Endothelial cell (in vitro differentiated cells): Measurements from ENCODE around the gene ANXA11. TPM values are rescaled to one million over a fixed set of nuclear protein-coding genes. Genes with fewer than 3 reads are reported as not detected.

Experiments used
- DNase-seq: peaks from one replicate; pipeline ENCODE4 v3.0.0; 2021; ENCODE audit warnings: low spot score
- H3K27ac Mint-ChIP-seq: one replicate; pipeline ENCODE4 v1.8.0; 2021; ENCODE audit warnings: mixed read lengths, inconsistent platforms; ENCODE audit not compliant: unreplicated experiment
- H3K27me3 Mint-ChIP-seq: one replicate; pipeline ENCODE4 v1.8.0; 2021; ENCODE audit warnings: mild to moderate bottlenecking, moderate library complexity, mixed read lengths, inconsistent platforms; ENCODE audit not compliant: unreplicated experiment
- H3K36me3 Mint-ChIP-seq: one replicate; pipeline ENCODE4 v1.8.0; 2021; ENCODE audit warnings: mild to moderate bottlenecking, low read depth, mixed read lengths, inconsistent platforms; ENCODE audit not compliant: unreplicated experiment
- H3K4me1 Mint-ChIP-seq: one replicate; pipeline ENCODE4 v1.8.0; 2021; ENCODE audit warnings: mild to moderate bottlenecking, mixed read lengths, inconsistent platforms; ENCODE audit not compliant: unreplicated experiment
- H3K4me3 Mint-ChIP-seq: one replicate; pipeline ENCODE4 v1.8.0; 2021; ENCODE audit warnings: mild to moderate bottlenecking, mixed read lengths, inconsistent platforms; ENCODE audit not compliant: unreplicated experiment
- H3K9me3 Mint-ChIP-seq: one replicate; pipeline ENCODE4 v1.8.0; 2021; ENCODE audit warnings: mixed read lengths, inconsistent platforms; ENCODE audit not compliant: unreplicated experiment
- CTCF ChIP-seq: fragments of 200-600 bp; sonication (generic); IDR thresholded peaks from one replicate; pipeline ENCODE4 v1.5.0; 2021; ENCODE audit warnings: antibody characterized with exemption; ENCODE audit not compliant: unreplicated experiment
- total RNA-seq: library from RNA; stranded (reverse); fragmentation: NEBNext Ultra II Directional; extraction: Animal tissue kit (Norgen Biotek cat#: 25700); gene quantifications from one replicate; pipeline ENCODE4 v1.2.1, GENCODE V29; 2021; ENCODE audit not compliant: unreplicated experiment

ANXA11 gene
- total RNA-seq, 1 donor from 2014 or later = 133 TPM

GRCh38 chr10:80196270-80196949 is 8.9 kb downstream of the ANXA11 start:
- Mint-ChIP-seq H3K4me1 (peaks cover 25% of the 10 kb centered on the region), H3K4me3 (no peak overlapping the region), H3K27me3 (peaks cover 6% of the 10 kb centered on the region), H3K36me3 (peaks cover 5% of the 10 kb centered on the region), H3K9me3 (no peaks in the 10 kb centered on the region), H3K27ac (peak overlapping the region; percentile 18)
- TF ChIP-seq CTCF = no peak
- no peak for DNase-seq

GRCh38 chr10:80195046-80195574 is 10.2 kb downstream of the ANXA11 start:
- Mint-ChIP-seq H3K27me3 (peaks cover 5% of the 10 kb centered on the region), H3K4me1 (peaks cover 14% of the 10 kb centered on the region), H3K27ac (no peak overlapping the region), H3K9me3 (no peaks in the 10 kb centered on the region), H3K4me3 (no peak overlapping the region), H3K36me3 (no peaks in the 10 kb centered on the region)
- DNase-seq = no peak
- no peak for TF ChIP-seq CTCF

- no peaks in the 10 kb centered on the region for H3K36me3 Mint-ChIP-seq
- H3K9me3 Mint-ChIP-seq = no peaks in the 10 kb centered on the region
- peaks cover 13% of the 10 kb centered on the region for H3K4me1 Mint-ChIP-seq
- no peak for DNase-seq
- H3K27ac Mint-ChIP-seq = no peak overlapping the region
- TF ChIP-seq CTCF = no peak
- no peak overlapping the region for H3K4me3 Mint-ChIP-seq
- peaks cover 5% of the 10 kb centered on the region for H3K27me3 Mint-ChIP-seq
Observed at GRCh38 chr10:80194373-80195045, 10.8 kb downstream of the ANXA11 start.

- Mint-ChIP-seq H3K36me3 (no peaks in the 10 kb centered on the region), H3K27me3 (peaks cover 5% of the 10 kb centered on the region), H3K9me3 (no peaks in the 10 kb centered on the region), H3K4me1 (peaks cover 14% of the 10 kb centered on the region), H3K4me3 (no peak overlapping the region), H3K27ac (no peak overlapping the region)
- no peak for TF ChIP-seq CTCF
- no peak for DNase-seq
Observed at GRCh38 chr10:80192553-80192952, 12.8 kb downstream of the ANXA11 start.

GRCh38 chr10:80191589-80192270 is 13.6 kb downstream of the ANXA11 start:
- Mint-ChIP-seq H3K27me3 (peaks cover 4% of the 10 kb centered on the region), H3K4me3 (no peak overlapping the region), H3K4me1 (peaks cover 14% of the 10 kb centered on the region), H3K27ac (no peak overlapping the region), H3K9me3 (no peaks in the 10 kb centered on the region), H3K36me3 (no peaks in the 10 kb centered on the region)
- TF ChIP-seq CTCF = no peak
- DNase-seq = no peak
